HUES48 (cell line): ENCODE measurements around the gene RBMS3.
"Not testable (repeated sequence)": the region's sequence is repeated elsewhere in the genome, so short reads cannot be mapped to it uniquely, and the experiment has no call there.

Source experiments
- H3K27ac ChIP-seq: one replicate; pipeline ENCODE4 v1.7.0; 2013; ENCODE audit warnings: low read depth, low read length, inconsistent platforms
- H3K27me3 ChIP-seq: 2 replicates; pipeline ENCODE4 v1.6.1; 2013; ENCODE audit warnings: mild to moderate bottlenecking, low read length; ENCODE audit not compliant: control insufficient read depth, insufficient read depth
- H3K36me3 ChIP-seq: 2 replicates; pipeline ENCODE4 v1.6.1; 2013; ENCODE audit warnings: low read length; ENCODE audit not compliant: control insufficient read depth, insufficient read depth
- H3K4me1 ChIP-seq: 2 replicates; pipeline ENCODE4 v1.6.1; 2013; ENCODE audit warnings: mild to moderate bottlenecking, low read length; ENCODE audit not compliant: control insufficient read depth, insufficient read depth
- H3K4me3 ChIP-seq: 2 replicates; pipeline ENCODE4 v1.5.1; 2013; ENCODE audit warnings: mild to moderate bottlenecking, low read depth, low read length
- H3K9ac ChIP-seq: 2 replicates; pipeline ENCODE4 v1.6.1; 2013; ENCODE audit warnings: mild to moderate bottlenecking, low read depth, low read length, moderate library complexity
- H3K9me3 ChIP-seq: 2 replicates; pipeline ENCODE4 v1.6.1; 2013; ENCODE audit warnings: low read length; ENCODE audit not compliant: control insufficient read depth, insufficient read depth

RBMS3 gene

GRCh38 chr3:30024466-30024865 is 743.6 kb downstream of the RBMS3 start:
- Histone ChIP-seq H3K27ac (no peak overlapping the region), H3K9me3 (no peaks in the 10 kb centered on the region), H3K4me3 (no peak overlapping the region), H3K36me3 (no peaks in the 10 kb centered on the region), H3K27me3 (no peaks in the 10 kb centered on the region), H3K9ac (no peak overlapping the region), H3K4me1 (no peaks in the 10 kb centered on the region)

GRCh38 chr3:30026851-30027250 is 746.0 kb downstream of the RBMS3 start:
- H3K9me3 ChIP-seq, result no peaks in the 10 kb centered on the region
- no peak overlapping the region for H3K9ac ChIP-seq
- H3K4me1 ChIP-seq, result no peaks in the 10 kb centered on the region
- H3K36me3 ChIP-seq, result no peaks in the 10 kb centered on the region
- H3K27ac ChIP-seq, result no peak overlapping the region
- no peaks in the 10 kb centered on the region for H3K27me3 ChIP-seq
- H3K4me3 ChIP-seq, result no peak overlapping the region

- no peaks in the 10 kb centered on the region for H3K27me3 ChIP-seq
- H3K9me3 ChIP-seq, result no peaks in the 10 kb centered on the region
- no peaks in the 10 kb centered on the region for H3K4me1 ChIP-seq
- H3K4me3 ChIP-seq, result no peak overlapping the region
- H3K36me3 ChIP-seq, result no peaks in the 10 kb centered on the region
- H3K27ac ChIP-seq, result no peak overlapping the region
- H3K9ac ChIP-seq, result no peak overlapping the region
These were observed 753.5 kb downstream of the RBMS3 start for GRCh38 chr3:30034246-30034991.

GRCh38 chr3:30035935-30036567 is 755.2 kb downstream of the RBMS3 start:
- Histone ChIP-seq H3K9me3 (no peaks in the 10 kb centered on the region), H3K9ac (no peak overlapping the region), H3K4me3 (no peak overlapping the region), H3K4me1 (no peaks in the 10 kb centered on the region), H3K27me3 (no peaks in the 10 kb centered on the region), H3K27ac (no peak overlapping the region), H3K36me3 (no peaks in the 10 kb centered on the region)

GRCh38 chr3:30040126-30040525 is 759.3 kb downstream of the RBMS3 start:
- H3K4me1 ChIP-seq, result peaks cover 18% of the 10 kb centered on the region
- no peak overlapping the region for H3K27ac ChIP-seq
- H3K27me3 ChIP-seq, result no peaks in the 10 kb centered on the region
- H3K9me3 ChIP-seq, result no peaks in the 10 kb centered on the region
- no peaks in the 10 kb centered on the region for H3K36me3 ChIP-seq
- no peak overlapping the region for H3K4me3 ChIP-seq
- H3K9ac ChIP-seq, result no peak overlapping the region

- H3K4me1 ChIP-seq, result peaks cover 18% of the 10 kb centered on the region
- not testable (repeated sequence) for H3K4me3 ChIP-seq, H3K27ac ChIP-seq, H3K36me3 ChIP-seq, H3K9me3 ChIP-seq, H3K9ac ChIP-seq, H3K27me3 ChIP-seq
These were observed 760.6 kb downstream of the RBMS3 start for GRCh38 chr3:30041481-30041880.

GRCh38 chr3:30042274-30042859 is 761.5 kb downstream of the RBMS3 start:
- H3K4me1 ChIP-seq, result peaks cover 18% of the 10 kb centered on the region

GRCh38 chr3:30042916-30043555 is 762.2 kb downstream of the RBMS3 start:
- Histone ChIP-seq H3K27ac (no peak overlapping the region), H3K9ac (no peak overlapping the region), H3K36me3 (no peaks in the 10 kb centered on the region), H3K27me3 (no peaks in the 10 kb centered on the region), H3K9me3 (no peaks in the 10 kb centered on the region), H3K4me1 (peaks cover 18% of the 10 kb centered on the region), H3K4me3 (no peak overlapping the region)

More at GRCh38 chr3:30042274-30042859, 761.5 kb downstream of the RBMS3 start:
- Histone ChIP-seq H3K27me3 (no peaks in the 10 kb centered on the region), H3K9ac (no peak overlapping the region), H3K9me3 (no peaks in the 10 kb centered on the region), H3K36me3 (no peaks in the 10 kb centered on the region), H3K27ac (no peak overlapping the region), H3K4me3 (no peak overlapping the region)

GRCh38 chr3:30044515-30044914 is 763.6 kb downstream of the RBMS3 start:
- Histone ChIP-seq H3K27me3 (no peaks in the 10 kb centered on the region), H3K36me3 (no peaks in the 10 kb centered on the region), H3K27ac (no peak overlapping the region), H3K9me3 (no peaks in the 10 kb centered on the region), H3K4me1 (peaks cover 18% of the 10 kb centered on the region), H3K9ac (no peak overlapping the region), H3K4me3 (no peak overlapping the region)

GRCh38 chr3:30048431-30048830 is 767.6 kb downstream of the RBMS3 start:
- no peak overlapping the region for H3K9ac ChIP-seq
- no peak overlapping the region for H3K4me3 ChIP-seq
- no peaks in the 10 kb centered on the region for H3K27me3 ChIP-seq
- no peaks in the 10 kb centered on the region for H3K36me3 ChIP-seq
- peaks cover 8% of the 10 kb centered on the region; the same call in 1 of the 2 replicates for H3K9me3 ChIP-seq
- no peak overlapping the region for H3K27ac ChIP-seq
- H3K4me1 ChIP-seq, result peaks cover 12% of the 10 kb centered on the region

- H3K36me3 ChIP-seq, H3K4me3 ChIP-seq, H3K9ac ChIP-seq, H3K27ac ChIP-seq, H3K4me1 ChIP-seq, H3K27me3 ChIP-seq, H3K9me3 ChIP-seq: not testable (repeated sequence)
These were observed 769.2 kb downstream of the RBMS3 start for GRCh38 chr3:30050116-30050515.
